ENCODE measurements around the gene ZFC3H1.
"Not testable (repeated sequence)": the region's sequence is repeated elsewhere in the genome, so short reads cannot be mapped to it uniquely, and the experiment has no call there.

Gene ZFC3H1, protein sequence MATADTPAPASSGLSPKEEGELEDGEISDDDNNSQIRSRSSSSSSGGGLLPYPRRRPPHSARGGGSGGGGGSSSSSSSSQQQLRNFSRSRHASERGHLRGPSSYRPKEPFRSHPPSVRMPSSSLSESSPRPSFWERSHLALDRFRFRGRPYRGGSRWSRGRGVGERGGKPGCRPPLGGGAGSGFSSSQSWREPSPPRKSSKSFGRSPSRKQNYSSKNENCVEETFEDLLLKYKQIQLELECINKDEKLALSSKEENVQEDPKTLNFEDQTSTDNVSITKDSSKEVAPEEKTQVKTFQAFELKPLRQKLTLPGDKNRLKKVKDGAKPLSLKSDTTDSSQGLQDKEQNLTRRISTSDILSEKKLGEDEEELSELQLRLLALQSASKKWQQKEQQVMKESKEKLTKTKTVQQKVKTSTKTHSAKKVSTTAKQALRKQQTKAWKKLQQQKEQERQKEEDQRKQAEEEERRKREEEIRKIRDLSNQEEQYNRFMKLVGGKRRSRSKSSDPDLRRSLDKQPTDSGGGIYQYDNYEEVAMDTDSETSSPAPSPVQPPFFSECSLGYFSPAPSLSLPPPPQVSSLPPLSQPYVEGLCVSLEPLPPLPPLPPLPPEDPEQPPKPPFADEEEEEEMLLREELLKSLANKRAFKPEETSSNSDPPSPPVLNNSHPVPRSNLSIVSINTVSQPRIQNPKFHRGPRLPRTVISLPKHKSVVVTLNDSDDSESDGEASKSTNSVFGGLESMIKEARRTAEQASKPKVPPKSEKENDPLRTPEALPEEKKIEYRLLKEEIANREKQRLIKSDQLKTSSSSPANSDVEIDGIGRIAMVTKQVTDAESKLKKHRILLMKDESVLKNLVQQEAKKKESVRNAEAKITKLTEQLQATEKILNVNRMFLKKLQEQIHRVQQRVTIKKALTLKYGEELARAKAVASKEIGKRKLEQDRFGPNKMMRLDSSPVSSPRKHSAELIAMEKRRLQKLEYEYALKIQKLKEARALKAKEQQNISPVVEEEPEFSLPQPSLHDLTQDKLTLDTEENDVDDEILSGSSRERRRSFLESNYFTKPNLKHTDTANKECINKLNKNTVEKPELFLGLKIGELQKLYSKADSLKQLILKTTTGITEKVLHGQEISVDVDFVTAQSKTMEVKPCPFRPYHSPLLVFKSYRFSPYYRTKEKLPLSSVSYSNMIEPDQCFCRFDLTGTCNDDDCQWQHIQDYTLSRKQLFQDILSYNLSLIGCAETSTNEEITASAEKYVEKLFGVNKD (N-terminal part only)

DNA sequence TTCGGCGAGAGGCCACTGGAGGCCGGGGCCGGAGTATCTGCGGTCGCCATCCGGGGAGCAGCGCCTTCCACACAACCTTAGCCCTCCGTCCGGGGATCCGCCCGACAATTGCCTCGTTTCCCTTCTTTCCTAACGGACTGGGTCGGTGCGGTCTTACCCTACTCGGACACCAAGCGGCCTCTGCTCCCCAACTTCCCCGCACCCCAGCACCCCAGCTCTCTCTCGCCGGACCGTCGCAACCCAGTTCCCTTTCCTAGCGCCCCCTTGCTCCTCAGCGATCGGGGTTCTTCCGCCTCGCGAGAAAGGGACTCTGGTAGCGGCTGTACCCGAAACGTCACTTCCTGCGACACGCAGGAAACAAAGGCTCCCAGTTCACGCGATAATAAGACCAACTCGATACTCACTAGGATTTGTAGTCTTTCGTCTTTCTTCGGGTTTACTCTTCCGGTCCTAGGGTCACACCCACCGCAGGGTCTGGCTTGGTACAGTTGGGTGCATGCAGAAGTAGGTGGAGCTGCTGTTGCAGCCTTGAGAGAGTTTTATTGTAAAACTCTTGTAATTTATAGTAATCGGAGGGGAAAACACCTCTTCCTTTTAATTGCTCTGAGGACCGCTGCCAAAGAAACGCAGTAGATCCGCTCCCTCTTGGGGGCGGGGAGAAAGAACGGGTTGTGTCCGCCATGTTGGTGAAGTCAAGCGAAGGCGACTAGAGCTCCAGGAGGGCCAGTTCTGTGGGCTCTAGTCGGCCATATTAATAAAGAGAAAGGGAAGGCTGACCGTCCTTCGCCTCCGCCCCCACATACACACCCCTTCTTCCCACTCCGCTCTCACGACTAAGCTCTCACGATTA, at the start of gene ZFC3H1, which contains the start of gene THAP2:
Gene ZFC3H1 (minus strand): TSS at position 288 of the 850 bp plus-strand sequence. CDS start 238 bp downstream, at position 50.
Gene THAP2 (plus strand): TSS at position 741 of the 850 bp plus-strand sequence. CDS start 209 bp downstream, outside the sequence.
- DNase-seq (ENCODE audit: low read depth in 2 of 2) = peak; percentile 81 to 85

DNA sequence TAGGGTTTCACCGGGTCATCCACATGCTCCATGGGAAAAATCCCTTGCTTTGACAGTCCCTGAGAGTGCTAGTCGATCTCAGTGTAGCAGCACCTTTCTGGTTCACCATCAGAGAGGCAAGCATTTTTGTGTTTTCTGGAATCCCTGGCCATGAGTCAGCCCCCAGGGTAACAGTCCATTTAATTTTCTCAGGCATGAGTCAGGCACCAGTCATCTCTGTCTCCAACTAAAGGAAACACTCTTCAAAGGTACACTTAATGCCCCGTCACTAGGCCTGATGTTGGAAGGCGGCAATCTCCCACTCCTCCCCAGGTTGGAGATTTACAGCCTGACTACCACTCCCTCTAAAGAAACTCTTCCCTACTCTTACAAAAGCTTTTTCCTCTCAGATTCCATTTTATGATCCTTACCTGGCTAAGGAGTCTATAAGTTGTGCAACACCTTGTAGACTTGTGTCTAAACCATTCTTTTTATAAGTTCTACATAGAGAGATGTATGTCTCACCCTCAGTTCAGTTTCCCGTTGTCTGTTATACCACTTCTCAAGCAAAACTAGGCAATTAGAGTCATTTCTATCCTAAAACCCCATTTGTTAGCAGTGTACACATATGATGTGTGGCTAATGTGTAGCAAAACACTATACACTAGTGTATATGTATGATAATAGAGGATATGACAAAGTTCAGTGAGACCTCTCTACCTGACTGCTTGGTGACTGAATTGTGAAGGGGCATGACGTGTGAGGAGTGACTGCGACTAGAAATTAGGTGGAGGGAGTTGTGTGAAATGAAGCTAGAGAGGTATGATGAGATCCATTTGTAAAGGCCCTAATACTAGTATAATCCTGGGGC, 46.9 kb upstream of the ZFC3H1 start:
- DNase-seq (ENCODE audit: low read depth in 2 of 2) = no peak

DNA sequence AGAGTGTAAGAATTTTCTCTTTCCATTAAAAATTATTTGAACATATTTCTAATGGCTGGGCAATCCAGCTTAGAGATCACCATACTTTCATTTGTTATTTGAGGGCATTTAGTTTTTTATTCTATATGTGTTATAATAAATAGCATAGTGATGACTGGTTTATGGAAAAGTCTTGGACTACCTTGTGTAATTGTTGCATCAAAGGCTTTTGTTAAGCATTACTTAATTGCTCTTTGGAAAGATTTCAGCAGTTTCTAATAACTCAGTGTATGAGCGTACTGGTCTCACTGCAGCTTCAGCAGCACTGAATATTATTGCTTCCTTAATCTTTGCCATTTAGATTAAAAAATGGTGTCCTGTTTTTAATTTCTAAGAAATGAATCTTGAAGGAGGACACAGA, 45.0 kb upstream of the ZFC3H1 start:
- DNase-seq (ENCODE audit: low read depth in 2 of 2) = no peak

DNA sequence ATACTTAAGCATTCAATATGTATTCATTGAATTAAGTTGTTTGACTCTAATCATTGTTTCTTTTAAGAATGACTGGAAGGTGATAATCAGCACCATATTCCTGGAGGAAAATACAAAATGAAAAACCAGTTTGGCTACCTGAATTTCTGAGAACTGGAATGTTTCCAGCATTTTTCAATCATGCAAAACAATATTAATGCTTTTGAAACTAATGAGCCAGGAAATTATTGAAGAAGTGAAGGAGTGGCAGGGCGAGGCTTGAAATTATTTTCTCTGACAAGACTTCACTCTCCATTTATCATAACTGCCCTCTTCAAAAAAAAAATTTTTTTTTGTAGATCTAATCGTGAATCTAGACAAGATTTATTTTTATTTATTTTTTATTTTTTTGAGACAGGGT, 41.3 kb upstream of the ZFC3H1 start:
- DNase-seq (ENCODE audit: low read depth in 2 of 2) = no peak

DNA sequence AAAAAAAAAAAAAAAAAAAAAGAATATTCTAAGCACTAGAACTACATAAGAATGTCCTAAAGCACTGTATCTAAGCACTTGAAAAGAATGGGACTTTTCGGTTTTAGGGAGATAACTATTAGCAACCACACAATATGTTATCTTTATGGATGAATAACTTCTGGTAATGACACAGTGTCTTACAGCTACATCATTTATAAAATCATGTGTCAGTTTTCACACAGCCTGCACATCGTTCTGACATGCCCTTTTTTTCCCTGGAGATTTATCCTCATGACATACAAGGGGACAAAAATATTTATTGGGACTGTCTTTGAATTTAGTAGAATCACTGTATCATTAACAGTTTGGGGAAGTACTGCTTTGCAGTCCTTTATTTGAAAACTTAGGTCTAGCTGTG, 39.6 kb upstream of the ZFC3H1 start:
- no peak for DNase-seq (ENCODE audit: low read depth in 2 of 2)

DNA sequence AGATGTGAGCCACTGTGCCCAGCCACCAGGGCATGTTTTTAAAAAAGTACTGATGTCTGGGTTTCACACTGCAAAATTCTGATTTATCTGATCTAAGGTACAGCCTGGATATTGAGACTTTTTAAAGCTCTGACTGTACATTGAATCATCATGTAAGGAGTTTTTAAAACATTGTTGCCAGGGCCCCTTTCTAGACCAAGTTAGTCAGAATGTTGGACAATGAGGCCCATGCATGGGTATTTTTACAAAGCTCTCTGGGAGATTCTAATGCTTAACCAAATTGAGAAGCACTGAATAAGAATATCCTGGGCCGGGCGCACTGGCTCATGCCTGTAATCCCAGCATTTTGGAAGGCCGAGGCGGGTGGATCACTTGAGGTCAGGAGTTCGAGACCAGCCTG, 38.9 kb upstream of the ZFC3H1 start:
- no peak for DNase-seq (ENCODE audit: low read depth in 2 of 2)

DNA sequence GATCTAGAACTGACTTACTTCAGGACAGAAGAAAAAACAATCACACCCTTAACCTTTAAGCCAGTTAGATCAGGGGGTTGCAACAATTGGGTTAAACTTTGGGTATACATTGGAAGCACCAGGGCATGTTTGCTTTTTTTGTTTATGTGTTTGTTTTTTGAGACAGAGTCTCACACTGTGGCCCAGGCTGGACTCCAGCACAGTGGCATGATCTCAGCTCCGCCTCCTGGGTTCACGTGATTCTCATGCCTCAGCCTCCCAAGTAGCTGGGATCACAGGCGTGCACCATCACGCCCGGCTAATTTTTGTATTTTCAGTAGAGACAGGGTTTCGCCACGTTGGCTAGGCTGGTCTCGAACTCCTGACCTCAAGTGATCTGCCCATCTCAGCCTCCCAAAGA, 38.5 kb upstream of the ZFC3H1 start:
- not testable (repeated sequence) for DNase-seq (ENCODE audit: low read depth in 2 of 2)

DNA sequence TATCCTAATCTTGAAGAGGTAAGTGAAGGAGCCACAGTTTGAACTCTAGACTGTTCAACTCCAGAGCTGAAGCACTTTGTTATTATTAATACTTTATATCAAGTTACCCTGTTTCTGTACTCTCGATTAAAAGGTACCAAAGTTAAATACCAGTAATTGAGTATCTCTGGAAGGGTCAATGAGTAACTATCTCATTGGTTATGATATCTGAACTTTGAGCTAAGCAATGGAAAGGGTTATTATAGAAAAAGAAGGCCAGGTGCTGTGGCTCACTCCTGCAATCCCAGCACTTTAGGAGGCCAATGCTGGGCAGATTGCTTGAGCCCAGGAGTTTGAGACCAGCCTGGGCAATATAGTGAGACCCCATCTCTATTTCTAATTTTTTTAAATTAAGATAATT, 32.1 kb upstream of the ZFC3H1 start:
- no peak for DNase-seq (ENCODE audit: low read depth in 2 of 2)

DNA sequence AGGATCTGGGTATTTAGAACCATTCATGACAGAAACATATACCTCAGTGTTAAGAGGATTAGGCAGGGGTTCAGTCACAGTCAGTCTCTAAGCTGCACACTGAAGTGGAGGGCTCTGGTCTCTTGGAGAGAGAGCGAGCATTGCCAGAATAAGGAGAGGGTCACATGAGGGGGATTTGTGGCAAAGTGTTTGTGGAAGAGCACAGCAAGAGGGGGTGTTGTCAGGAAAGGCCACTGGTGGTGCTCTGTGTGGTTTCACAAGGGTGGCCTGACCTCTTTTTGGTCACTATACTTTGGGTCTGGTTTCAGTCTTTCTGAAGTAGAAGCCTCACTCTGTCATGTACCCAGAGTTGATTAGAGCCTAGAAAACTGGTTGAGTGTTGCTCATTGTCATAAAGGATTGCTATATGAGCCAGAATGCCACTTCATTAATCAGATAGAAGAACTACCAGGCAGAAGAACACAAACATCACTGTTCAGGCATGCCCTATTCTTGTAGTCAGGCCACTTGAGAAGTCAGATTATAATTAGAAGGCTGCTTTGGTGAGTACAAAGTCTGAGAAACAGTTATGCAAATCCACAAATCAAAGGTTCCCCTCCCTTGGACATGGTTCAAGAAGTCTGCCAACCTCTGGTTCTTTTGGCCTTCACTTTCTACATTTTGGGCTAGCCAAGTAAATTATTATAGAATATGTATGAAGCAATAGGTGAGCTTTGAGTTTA, 30.6 kb upstream of the ZFC3H1 start:
- no peak for DNase-seq (ENCODE audit: low read depth in 2 of 2)

DNA sequence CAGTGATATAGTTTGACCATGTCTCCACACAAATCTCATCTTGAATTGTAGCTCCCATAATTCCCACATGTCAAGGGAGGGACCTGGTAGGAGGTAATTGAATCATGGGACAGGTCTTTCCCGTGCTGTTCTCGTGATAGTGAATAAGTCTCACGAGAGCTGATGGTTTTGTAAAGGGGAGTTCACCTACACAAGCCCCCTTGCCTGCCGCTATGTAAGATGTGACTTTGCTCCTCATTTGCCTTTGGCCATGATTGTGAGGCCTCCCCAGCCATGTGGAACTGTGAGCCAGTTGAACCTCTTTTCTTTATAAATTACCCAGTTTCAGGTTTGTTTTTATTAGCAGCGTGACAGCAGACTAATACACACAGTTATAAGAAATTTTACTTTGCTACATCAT, 30.0 kb upstream of the ZFC3H1 start:
- not testable (repeated sequence) for DNase-seq (ENCODE audit: low read depth in 2 of 2)

DNA sequence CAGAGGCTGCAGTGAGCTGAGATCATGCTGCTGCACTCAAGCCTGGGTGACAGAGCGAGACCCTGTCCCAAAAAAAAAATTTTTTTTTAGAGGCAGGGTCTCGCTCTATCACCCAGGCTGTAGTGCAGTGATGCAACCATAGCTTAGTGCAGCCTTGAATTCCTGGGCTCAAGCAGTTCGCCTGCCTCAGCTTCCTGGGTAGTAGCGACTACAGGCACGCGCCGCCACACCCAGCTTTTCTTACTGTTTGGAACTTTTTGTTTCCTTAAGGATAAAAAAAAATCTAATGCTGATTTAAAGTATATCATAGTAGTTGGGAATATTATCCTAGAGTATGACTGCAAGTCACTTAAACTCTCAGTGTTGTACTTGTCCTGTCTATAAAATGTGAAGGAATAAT, 29.5 kb upstream of the ZFC3H1 start:
- no peak for DNase-seq (ENCODE audit: low read depth in 2 of 2)

DNA sequence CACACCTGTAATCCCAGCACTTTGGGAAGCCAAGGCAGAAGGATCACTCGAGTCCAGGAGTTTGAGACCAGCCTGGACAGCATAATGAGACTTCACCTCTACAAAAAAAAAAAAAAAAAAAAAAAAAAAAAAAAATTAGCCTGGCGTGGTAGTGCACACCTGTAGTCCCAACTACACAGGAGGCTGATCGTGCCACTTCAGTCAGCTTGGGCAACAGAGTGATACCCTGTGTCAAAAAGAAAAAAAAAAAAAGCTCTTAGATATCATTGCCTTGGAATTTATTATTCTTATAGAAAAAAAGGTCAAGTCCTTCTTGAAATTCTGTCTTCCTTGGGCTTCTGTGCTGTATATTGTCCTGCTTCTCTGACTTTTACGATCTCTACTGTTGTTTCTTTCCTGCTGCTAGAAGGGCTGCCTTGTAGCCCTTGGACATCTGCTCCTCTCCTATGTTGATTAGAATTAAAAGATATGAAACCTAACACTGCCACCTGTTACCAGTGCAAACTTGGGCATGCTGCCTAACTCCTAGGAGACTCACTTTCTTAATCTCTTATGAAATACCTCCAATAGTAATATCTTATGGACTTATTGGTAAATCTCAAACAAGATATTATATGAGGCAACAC, 28.0 kb upstream of the ZFC3H1 start:
- DNase-seq (ENCODE audit: low read depth in 2 of 2) = no peak

DNA sequence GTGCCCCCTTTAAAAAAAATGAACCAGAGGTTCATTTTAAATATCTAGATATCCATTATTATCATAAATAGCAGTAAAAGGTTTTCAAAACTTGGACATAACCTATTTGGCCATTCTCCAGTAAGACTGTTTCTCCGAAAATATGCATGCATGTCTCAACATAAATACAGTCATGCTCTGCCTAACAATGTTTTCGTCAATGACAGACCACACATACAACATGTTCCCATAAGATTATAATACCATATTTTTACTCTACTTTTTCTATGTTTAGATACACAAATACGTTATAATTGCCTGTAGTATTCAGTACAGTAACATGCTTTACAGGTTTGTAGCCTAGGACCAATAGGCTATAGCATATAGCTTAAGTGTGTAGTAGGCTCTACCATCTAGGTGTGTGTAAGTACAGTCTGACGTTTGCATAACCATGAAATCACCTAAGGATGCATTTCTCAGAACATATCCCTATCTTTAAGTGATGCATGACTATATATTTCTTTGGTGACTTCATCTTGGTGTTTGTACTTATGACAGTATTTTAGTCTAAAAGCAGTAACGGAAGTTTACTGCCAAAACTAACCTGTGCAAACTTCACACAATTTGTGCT, 25.4 kb upstream of the ZFC3H1 start:
- DNase-seq (ENCODE audit: low read depth in 2 of 2) = no peak

DNA sequence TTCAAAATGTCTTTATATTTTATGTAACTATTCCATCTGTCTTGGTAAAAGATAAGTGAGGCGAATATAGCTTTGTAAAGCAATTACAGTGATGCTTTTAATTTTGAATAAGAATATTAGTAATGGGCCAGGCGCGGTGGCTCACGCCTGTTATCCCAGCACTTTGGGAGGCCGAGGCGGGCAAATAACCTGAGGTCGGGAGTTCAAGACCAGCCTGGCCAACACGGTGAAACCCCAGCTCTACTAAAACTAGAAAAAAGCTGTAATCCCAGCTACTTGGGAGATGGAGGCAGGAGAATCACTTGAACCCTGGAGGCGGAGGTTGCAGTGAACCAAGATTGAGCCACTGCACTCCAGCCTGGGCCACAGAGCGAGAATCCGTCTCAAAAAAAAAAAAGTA, 23.5 kb upstream of the ZFC3H1 start:
- not testable (repeated sequence) for DNase-seq (ENCODE audit: low read depth in 2 of 2)

DNA sequence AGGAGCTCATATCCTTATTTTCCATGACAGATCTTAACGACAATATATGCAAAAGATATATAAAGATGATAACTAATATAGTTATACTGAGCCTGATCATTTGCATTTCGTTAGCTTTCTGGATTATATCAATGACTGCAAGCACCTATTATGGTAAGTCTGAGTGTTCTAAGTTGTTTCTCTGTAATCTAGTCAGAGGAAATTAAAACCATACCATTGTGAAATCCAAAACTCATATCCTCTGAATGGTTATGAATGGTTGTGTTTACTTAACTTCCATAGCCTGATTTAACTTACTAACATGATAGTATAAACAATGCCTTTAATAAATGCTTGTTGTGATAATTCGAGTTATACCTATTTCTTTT, 23.0 kb upstream of the ZFC3H1 start:
- no peak for DNase-seq (ENCODE audit: low read depth in 2 of 2)

DNA sequence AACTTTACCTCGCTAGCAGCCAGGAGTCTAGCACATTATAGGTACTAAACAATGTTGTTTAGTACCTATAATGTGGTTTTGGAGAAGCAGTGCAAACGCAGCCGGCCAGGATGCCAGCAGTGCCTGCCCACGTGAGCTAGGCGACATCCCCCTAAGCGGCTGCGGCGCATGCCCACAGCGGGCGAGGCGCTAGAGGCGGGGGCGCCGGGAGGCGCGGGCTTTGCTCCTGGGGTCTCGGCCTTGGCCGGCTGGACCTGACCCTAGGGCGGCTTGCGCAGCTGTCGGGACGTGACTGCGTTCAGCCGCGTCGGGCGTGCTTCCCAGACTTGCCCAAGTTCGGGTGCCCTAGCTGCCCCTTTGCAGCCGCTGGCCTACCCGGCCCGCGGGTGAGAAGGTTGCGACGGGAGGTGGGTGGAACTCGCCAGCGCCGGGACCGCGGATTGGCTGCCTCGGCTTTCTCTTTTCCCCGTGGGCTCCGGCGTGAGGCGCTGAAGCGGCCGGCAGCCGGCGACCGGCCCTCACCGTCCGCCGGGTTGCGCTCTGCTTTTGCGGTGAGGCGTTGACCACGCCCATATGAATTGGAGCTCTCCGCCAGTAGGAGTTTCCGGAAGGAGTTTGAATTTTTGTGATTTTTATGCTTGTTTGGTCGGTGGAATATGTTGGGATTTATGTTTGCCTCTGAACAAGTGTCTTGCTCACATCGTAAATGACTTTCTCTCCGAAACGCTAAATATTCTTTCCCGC, 22.4 kb upstream of the ZFC3H1 start, which contains the start of gene TMEM19:
Gene TMEM19 (plus strand): TSS at position 169 of the 744 bp plus-strand sequence. CDS start 599 bp downstream, outside the sequence.
- DNase-seq (ENCODE audit: low read depth in 2 of 2) = peak; percentile 75 to 77

DNA sequence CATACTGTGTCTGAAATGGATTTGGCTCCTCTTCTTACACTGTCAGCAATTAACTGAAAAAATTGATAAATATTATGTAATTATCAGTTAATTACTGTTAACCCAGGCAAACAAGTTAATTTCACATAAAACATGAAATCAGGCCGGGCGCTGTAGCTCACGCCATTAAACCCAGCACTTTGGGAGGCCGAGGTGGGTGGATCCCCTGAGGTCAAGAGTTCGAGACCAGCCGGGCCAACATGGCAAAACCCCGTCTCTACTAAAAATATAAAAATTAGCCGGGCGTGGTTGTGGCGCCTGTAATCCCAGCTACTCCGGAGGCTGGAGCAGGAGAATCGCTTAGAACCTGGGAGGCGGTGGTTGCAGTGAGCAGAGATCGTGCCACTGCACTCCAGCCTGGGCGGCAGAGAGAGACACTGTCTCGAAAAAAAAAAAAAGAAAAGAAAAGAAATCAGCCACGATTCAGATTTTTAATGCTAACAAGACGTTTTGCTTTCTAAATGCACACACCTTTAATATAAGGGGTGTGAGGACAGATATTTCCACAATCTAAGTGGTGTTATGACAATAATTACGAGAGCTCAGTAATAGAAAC, 21.8 kb upstream of the ZFC3H1 start:
- no peak for DNase-seq (ENCODE audit: low read depth in 2 of 2)
